Effector memory CD4-positive, alpha-beta T cell (primary cell): ENCODE results near the gene PCYT1B.

Experiments
- DNase-seq, 3 donors: peaks; one replicate each; pipeline ENCODE4 v3.0.0-alpha.2; 2020
- H3K27ac ChIP-seq: 2 replicates; pipeline ENCODE4 v1.7.0; 2013; ENCODE audit warnings: mild to moderate bottlenecking, low read length, moderate library complexity; ENCODE audit not compliant: insufficient read depth, poor library complexity, severe bottlenecking
- H3K27me3 ChIP-seq: replicated peaks from 2 replicates; pipeline ENCODE4 v1.7.0; 2013; ENCODE audit warnings: mild to moderate bottlenecking, low read length; ENCODE audit not compliant: insufficient read depth, control insufficient read depth, poor library complexity, severe bottlenecking
- H3K36me3 ChIP-seq: 2 replicates; pipeline ENCODE4 v1.7.0; 2013; ENCODE audit warnings: mild to moderate bottlenecking, low read length, moderate library complexity; ENCODE audit not compliant: control insufficient read depth, insufficient read depth
- H3K4me1 ChIP-seq: 2 replicates; pipeline ENCODE4 v1.7.0; 2013; ENCODE audit warnings: low read length, mild to moderate bottlenecking; ENCODE audit not compliant: control insufficient read depth, insufficient read depth, poor library complexity, severe bottlenecking
- H3K4me3 ChIP-seq: 2 replicates; pipeline ENCODE4 v1.7.0; 2013; ENCODE audit warnings: low read length, low read depth, mild to moderate bottlenecking; ENCODE audit not compliant: insufficient read depth, poor library complexity, severe bottlenecking
- H3K9me3 ChIP-seq: 2 replicates; pipeline ENCODE4 v1.7.0; 2013; ENCODE audit warnings: mild to moderate bottlenecking, low read length, moderate library complexity; ENCODE audit not compliant: control insufficient read depth

Gene PCYT1B

DNA sequence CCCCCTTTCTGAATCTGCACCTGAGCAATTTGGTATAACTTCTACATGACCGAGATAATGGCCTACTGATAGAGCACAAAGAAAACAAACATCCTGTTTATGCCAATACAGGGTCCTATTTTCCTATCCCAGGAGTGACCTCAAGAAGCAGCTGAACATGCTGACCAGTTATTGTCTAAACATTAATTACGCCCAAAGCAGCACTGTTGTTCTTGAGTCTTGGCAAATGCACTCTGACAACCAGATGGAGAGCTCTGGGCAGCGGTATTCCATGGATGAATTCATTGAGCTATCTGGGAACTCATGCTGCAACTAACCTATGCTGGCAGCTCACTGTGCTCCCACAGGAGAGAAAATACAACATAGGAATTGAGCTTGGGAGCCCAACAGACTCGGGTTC is 52.6 kb downstream of the PCYT1B start:
- no peaks in the 10 kb centered on the region for H3K36me3 ChIP-seq
- H3K4me3 ChIP-seq: no peak overlapping the region
- no peak overlapping the region for H3K27ac ChIP-seq
- H3K4me1 ChIP-seq: no peaks in the 10 kb centered on the region
- no peaks in the 10 kb centered on the region for H3K27me3 ChIP-seq
- DNase-seq: no peak
- no peaks in the 10 kb centered on the region for H3K9me3 ChIP-seq

DNA sequence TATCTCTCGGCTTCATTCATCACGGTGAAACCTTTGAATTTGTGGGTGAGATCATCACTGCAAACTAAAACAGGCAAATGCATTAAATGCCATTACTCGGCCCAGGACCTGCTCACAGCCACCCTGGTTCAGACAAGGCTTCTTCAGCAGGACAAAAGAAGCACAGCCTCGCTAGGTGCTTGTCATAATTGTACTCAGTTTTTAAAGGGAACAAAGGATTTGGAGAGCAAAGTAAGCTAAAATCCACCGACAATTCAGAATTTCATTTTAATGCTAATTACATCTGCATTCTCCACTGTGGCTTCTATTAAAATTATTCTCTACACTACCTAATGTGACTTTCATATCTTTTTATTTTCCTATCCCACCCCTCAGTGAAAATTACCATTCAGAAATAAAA is 57.0 kb downstream of the PCYT1B start:
- DNase-seq: no peak

DNA sequence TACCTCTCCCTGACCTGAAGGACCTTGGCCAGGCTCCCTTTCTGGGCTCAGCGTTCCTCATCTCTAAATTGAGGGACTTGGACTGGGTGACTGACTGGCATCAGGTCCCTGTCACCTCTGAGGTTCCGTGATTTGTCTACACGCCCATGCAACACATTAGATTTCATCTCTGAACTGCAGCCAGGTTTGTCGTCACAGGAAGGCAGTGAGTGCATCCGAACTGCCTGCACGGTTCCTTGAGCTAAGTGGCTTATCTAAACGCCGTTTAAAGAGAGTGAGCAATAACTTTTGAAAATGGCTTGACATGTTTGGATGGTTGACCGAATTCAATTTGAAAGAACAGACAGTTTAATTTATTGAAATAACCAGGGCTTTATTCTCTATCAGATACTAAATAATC is 70.1 kb downstream of the PCYT1B start:
- no peaks in the 10 kb centered on the region for H3K36me3 ChIP-seq
- H3K4me1 ChIP-seq: no peaks in the 10 kb centered on the region
- no peak for DNase-seq
- no peaks in the 10 kb centered on the region for H3K27me3 ChIP-seq
- H3K4me3 ChIP-seq: no peak overlapping the region
- no peak overlapping the region for H3K27ac ChIP-seq
- H3K9me3 ChIP-seq: no peaks in the 10 kb centered on the region

More for the DNA sequence above, 57.0 kb downstream of the PCYT1B start:
- Histone ChIP-seq H3K27ac (no peak overlapping the region), H3K4me3 (no peak overlapping the region), H3K9me3 (no peaks in the 10 kb centered on the region), H3K36me3 (no peaks in the 10 kb centered on the region), H3K27me3 (no peaks in the 10 kb centered on the region), H3K4me1 (no peaks in the 10 kb centered on the region)

DNA sequence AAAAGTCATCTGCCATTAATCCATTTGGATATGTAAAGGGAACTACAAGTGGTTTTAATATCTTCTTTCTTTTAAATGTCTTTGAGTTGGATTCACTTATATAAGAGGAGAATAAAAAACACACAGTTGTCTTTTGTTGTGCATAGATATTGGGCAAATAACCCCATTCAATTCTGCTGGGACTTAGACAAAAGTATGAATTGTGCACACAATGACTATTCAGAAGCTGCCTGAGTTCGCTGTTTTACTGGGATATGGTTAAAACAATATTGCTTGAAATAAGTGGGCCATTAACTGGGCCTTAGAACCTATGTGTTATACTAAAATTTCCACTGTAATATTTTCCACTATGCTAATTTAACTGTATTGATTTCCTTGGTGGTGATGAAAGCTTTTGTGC is 71.7 kb downstream of the PCYT1B start:
- H3K27me3 ChIP-seq: no peaks in the 10 kb centered on the region
- no peak overlapping the region for H3K27ac ChIP-seq
- H3K4me3 ChIP-seq: no peak overlapping the region
- H3K4me1 ChIP-seq: no peaks in the 10 kb centered on the region
- no peaks in the 10 kb centered on the region for H3K9me3 ChIP-seq
- no peak for DNase-seq
- no peaks in the 10 kb centered on the region for H3K36me3 ChIP-seq

DNA sequence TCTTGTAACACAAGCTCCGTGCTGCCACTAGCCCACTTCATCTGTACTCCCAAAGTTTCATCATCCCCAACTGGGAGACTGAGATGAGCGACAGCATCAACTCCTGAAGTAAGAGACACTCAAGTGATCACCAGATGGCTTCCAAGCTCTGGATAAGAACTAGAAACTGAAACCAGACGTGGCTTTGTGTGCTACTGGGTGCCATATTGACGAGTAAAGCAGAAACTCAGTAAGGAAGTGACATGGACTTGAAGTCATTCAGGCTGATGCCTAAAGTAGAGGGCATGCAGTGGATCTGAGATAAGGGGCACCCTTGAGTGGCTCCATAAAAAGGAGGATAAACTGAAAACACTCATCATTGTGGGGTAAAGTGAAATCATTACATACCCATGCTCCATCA is 72.4 kb downstream of the PCYT1B start:
- Histone ChIP-seq H3K27me3 (no peaks in the 10 kb centered on the region), H3K9me3 (no peaks in the 10 kb centered on the region), H3K27ac (no peak overlapping the region), H3K4me1 (no peaks in the 10 kb centered on the region), H3K36me3 (no peaks in the 10 kb centered on the region), H3K4me3 (no peak overlapping the region)
- DNase-seq: no peak

DNA sequence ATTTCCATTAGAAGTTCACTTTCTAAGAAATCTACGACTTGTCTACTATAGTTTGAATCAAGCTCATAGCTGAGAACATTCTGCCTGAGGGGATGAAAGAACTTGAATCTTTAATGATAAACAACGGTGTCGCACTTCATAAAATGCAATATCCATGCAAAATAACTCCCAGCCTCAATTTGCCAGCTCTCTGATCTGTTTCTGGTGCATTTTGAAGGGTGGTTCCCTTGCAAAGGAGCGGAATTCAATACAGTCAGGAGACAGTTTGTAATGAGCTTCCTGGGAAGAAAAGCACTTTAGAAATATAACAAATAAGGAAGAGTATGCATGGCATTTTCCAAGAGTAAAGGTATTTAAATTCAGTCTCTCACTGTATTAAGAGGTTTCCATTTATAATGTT is 80.0 kb downstream of the PCYT1B start:
- Histone ChIP-seq H3K27ac (no peak overlapping the region), H3K27me3 (no peaks in the 10 kb centered on the region), H3K36me3 (no peaks in the 10 kb centered on the region), H3K4me3 (no peak overlapping the region), H3K4me1 (no peaks in the 10 kb centered on the region), H3K9me3 (no peaks in the 10 kb centered on the region)
- no peak for DNase-seq

DNA sequence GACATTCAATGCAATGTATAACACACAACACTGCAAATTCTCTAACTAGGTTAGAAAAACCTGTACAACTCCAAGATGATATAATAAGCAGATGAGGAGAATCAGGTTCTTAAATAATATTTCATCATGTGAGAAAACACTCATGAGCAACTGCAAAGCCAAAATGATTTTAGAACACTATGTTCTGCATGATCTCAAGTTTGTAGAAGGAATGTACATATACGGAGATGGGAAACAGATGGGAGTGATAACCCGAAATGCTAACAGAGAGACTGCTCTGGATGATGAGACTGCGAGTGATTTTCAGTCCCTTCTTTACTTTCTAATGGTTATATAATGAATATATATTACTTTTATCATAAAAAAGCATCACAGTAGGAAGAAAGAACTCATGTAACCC is 80.9 kb downstream of the PCYT1B start:
- Histone ChIP-seq H3K4me3 (no peak overlapping the region), H3K36me3 (no peaks in the 10 kb centered on the region), H3K27ac (no peak overlapping the region), H3K27me3 (no peaks in the 10 kb centered on the region), H3K4me1 (no peaks in the 10 kb centered on the region), H3K9me3 (no peaks in the 10 kb centered on the region)
- DNase-seq: no peak

DNA sequence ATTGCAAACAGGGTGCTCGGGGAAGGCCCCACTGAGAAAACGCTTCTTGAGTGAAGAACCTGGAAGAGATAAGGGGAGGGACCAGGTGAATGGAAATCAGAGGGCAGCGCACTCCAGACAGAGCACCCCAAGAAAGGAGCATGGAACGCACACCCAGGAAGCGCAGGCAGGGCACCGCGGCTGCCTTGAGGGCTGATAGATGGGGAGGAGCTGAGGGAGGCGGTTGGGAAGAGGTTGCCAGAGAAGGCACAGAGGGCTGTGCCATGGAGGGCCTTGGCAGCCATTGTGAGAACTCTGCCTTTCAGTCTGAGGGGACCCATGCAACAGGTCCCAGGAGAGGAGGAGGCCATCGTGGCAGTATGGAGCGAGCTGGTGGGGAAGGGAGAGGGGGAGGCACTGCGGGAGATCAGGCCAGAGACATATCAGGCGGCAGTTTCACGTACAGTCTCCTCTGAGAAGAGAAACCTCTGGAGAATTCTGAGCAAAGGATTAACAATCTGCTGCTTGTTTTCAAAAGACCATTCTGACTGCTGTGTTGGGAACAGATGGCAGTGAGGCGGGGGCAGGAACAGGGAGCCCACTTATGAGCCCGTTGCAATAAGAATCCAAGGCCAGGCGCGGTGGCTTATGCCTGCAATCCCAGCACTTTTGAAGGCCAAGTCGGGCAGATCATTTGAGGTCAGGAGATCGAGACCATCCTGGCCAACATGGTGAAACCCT is 83.7 kb downstream of the PCYT1B start:
- no peak for DNase-seq
- Histone ChIP-seq H3K4me3 (no peak overlapping the region), H3K9me3 (no peaks in the 10 kb centered on the region), H3K36me3 (no peaks in the 10 kb centered on the region), H3K27me3 (no peaks in the 10 kb centered on the region), H3K27ac (no peak overlapping the region), H3K4me1 (no peaks in the 10 kb centered on the region)

DNA sequence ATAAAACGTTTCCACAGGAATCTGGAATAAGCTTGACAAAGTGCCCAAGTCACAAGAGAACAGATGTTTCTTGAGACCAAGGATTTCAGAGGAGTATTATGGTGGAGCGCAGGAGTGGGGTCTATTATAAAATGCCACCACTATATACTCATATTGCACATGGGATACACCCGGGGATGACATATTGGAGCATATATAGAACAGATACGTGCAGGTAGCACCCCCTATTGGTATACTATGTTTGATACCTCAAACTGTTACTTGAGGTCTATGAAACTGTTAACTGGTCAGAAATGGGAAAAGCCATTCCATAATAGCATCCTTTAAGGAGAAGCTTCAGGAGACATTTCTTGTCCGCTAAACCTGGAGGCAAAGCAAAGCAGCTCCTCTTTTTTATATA is 86.0 kb downstream of the PCYT1B start:
- Histone ChIP-seq H3K4me1 (no peaks in the 10 kb centered on the region), H3K27ac (no peak overlapping the region), H3K36me3 (no peaks in the 10 kb centered on the region), H3K9me3 (no peaks in the 10 kb centered on the region), H3K4me3 (no peak overlapping the region), H3K27me3 (no peaks in the 10 kb centered on the region)
- no peak for DNase-seq

DNA sequence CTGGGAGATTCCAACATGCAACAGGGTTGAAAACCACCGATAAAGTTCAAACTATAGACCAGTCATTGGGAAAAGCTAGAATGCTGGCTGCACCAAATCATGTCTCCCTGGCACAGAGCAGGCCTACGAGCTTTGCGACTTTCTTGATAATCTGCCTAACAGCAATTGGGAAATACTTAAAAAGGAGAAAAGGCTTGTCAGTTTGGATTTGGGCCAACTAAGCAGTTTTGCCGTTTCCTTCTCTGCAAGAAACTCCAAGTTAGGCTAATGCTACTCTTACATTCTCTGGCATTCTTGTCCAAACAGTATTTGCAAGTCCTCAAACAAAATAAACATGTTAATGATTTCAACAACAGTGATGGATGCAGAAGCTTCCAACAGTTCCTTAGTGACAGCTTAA is 94.1 kb downstream of the PCYT1B start:
- Histone ChIP-seq H3K36me3 (no peaks in the 10 kb centered on the region), H3K27me3 (no peaks in the 10 kb centered on the region), H3K4me1 (no peaks in the 10 kb centered on the region), H3K9me3 (no peaks in the 10 kb centered on the region), H3K27ac (no peak overlapping the region), H3K4me3 (no peak overlapping the region)
- no peak for DNase-seq
